ENCODE results near the gene PLA2G4B. TPM values are rescaled to one million over a fixed set of nuclear protein-coding genes. Genes with fewer than 3 reads are reported as not detected.
A peak's percentile ranks its signal among the peaks of the same experiment; 100 is the strongest.

The PLA2G4B gene
- total RNA-seq, 1 donor from 2014 or later: 3.4 TPM

DNA sequence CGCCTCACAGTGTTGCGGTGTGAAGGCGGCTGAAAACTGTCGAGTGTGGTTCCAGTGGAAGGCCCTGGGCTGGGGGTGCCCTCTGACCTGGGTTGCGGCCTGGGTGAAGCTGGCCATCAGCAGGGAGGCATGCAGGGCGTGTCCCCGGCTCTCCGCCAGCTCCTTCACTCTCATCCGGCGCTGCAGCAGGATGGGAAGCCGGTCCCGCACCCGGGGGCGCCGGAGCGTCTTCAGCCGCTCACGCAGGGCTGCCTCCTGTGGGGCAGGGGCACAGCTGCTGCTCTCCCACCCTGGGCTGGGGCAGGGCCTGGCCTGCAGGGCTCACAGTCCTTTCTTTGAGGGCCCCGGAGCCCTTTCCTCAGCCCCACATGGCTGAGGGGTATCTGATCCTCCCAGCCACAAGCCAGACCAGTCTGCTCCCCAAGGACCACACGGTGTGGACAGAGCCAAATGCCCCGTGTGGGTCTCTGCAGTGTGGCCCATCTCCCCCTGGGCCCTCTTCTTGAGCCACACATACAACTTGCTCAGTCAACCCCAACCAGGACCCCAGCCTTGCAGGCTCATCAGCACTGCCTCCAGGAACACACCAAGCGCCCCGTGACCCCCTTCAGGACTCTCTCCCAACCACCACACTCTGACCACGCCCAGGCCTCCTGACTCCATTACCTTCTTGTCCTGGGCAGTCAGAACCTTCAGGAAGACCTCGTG is 28.4 kb downstream of the PLA2G4B start:
- Histone ChIP-seq H3K36me3 (ENCODE audit: control insufficient read depth, insufficient read depth, low read length) (no peaks in the 10 kb centered on the region), H3K4me3 (ENCODE audit: low read depth, low read length) (no peak overlapping the region), H3K27me3 (ENCODE audit: control insufficient read depth, insufficient read depth, low read length) (peaks cover under 1% of the 10 kb centered on the region)
- DNase-seq (ENCODE audit: low read depth): no peak
- TF ChIP-seq, protein P1, sequence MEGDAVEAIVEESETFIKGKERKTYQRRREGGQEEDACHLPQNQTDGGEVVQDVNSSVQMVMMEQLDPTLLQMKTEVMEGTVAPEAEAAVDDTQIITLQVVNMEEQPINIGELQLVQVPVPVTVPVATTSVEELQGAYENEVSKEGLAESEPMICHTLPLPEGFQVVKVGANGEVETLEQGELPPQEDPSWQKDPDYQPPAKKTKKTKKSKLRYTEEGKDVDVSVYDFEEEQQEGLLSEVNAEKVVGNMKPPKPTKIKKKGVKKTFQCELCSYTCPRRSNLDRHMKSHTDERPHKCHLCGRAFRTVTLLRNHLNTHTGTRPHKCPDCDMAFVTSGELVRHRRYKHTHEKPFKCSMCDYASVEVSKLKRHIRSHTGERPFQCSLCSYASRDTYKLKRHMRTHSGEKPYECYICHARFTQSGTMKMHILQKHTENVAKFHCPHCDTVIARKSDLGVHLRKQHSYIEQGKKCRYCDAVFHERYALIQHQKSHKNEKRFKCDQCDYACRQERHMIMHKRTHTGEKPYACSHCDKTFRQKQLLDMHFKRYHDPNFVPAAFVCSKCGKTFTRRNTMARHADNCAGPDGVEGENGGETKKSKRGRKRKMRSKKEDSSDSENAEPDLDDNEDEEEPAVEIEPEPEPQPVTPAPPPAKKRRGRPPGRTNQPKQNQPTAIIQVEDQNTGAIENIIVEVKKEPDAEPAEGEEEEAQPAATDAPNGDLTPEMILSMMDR (IDR thresholded peaks at IDR 0.05; ENCODE audit: insufficient read depth, low read length, poor library complexity, severe bottlenecking): no peak

DNA sequence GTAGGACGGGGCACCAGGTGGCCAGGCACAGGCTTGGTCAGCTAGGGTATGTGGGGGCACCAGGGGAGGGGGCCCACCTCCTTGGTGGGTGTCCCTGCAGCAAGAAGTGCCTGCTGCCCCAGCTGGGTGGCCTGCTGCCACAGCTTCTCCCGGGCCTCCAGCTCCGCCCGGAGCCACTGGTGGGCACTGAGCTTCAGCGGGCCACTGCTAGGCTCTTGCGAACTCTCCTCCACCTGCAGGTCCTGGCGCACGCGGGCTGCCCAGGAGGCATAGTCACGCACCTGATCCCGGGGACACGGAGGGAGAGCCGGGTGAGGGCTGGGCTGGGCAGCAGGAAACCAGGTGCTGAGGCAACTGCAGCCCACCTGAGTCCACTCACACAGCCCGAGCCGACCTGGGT is 29.7 kb downstream of the PLA2G4B start:
- H3K36me3 ChIP-seq (ENCODE audit: control insufficient read depth, insufficient read depth, low read length): no peaks in the 10 kb centered on the region
- H3K27me3 ChIP-seq (ENCODE audit: control insufficient read depth, insufficient read depth, low read length): no peaks in the 10 kb centered on the region
- TF ChIP-seq, protein P1 (IDR thresholded peaks at IDR 0.05; ENCODE audit: insufficient read depth, low read length, poor library complexity, severe bottlenecking): no peak
- no peak overlapping the region for H3K4me3 ChIP-seq (ENCODE audit: low read depth, low read length)
- DNase-seq (ENCODE audit: low read depth): no peak

DNA sequence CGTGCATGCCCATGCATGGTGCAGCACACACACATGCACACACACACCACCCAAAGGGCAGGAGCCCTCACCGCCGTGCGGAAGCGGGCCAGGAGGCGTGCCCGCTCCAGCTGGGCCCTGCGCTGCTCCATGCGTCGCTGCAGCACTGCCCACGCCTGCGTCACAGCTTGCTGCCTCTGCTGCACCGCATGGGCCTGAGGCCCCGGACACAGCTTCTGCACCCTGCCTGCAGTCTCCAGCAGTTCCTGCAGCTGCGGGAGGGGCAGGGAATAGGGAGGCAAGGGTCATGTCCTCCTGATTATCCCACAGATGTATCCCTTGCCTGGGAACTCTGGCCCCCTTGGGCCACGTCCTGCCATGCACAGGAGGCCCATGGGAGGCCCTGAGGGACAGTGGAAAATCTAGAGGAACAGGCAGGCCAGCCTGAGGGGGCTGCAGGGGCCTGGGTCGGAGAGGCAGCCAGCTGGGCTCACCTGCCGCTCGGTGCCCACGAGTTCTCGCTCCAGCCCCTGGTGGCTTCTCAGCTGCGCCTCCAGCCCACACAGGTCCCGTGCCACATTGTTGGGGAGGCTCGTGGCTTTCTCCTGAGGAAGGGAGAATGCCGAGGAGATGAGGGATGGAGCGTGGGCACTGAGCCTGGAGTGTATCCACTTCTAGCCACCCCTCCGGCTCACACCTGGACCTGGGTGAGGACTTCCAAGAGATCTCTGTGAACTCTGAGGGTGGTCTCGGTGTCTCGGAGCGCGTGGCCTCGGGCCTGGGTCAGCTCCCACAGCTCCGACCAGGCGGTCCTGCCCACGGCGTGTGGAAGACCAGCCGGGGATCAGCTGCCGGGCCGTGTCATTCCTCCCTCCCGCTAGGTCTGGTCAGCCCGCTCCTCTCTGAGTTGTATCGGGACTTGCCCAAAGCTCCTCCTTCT is 31.4 kb downstream of the PLA2G4B start:
- Histone ChIP-seq H3K36me3 (ENCODE audit: control insufficient read depth, insufficient read depth, low read length) (no peaks in the 10 kb centered on the region), H3K27me3 (ENCODE audit: control insufficient read depth, insufficient read depth, low read length) (no peaks in the 10 kb centered on the region), H3K4me3 (ENCODE audit: low read depth, low read length) (no peak overlapping the region)
- DNase-seq (ENCODE audit: low read depth): no peak
- TF ChIP-seq, protein P1 (IDR thresholded peaks at IDR 0.05; ENCODE audit: insufficient read depth, low read length, poor library complexity, severe bottlenecking): no peak

DNA sequence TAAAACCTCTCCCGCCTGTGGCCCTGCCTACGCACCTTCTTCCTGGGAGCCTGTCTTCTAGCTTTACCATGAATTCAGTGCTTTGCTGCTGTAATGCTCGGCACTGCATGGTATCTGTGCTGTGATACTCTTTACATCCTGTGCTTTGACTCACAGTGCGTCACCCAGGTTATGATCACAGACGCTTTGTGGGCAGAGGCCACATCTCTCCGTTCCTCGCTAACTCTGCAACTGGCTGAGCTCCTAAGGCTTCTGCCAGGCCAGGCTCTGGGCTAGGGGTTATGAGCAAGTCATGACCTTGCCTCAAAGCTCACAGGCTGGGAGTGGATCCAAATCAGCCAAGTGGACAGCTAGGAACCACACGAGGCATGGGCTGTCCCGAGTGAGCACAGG is 32.0 kb downstream of the PLA2G4B start:
- TF ChIP-seq, protein P1 (IDR thresholded peaks at IDR 0.05; ENCODE audit: insufficient read depth, low read length, poor library complexity, severe bottlenecking): no peak
- H3K27me3 ChIP-seq (ENCODE audit: control insufficient read depth, insufficient read depth, low read length): no peaks in the 10 kb centered on the region
- H3K4me3 ChIP-seq (ENCODE audit: low read depth, low read length): no peak overlapping the region
- DNase-seq (ENCODE audit: low read depth): peak; percentile 26
- no peaks in the 10 kb centered on the region for H3K36me3 ChIP-seq (ENCODE audit: control insufficient read depth, insufficient read depth, low read length)

DNA sequence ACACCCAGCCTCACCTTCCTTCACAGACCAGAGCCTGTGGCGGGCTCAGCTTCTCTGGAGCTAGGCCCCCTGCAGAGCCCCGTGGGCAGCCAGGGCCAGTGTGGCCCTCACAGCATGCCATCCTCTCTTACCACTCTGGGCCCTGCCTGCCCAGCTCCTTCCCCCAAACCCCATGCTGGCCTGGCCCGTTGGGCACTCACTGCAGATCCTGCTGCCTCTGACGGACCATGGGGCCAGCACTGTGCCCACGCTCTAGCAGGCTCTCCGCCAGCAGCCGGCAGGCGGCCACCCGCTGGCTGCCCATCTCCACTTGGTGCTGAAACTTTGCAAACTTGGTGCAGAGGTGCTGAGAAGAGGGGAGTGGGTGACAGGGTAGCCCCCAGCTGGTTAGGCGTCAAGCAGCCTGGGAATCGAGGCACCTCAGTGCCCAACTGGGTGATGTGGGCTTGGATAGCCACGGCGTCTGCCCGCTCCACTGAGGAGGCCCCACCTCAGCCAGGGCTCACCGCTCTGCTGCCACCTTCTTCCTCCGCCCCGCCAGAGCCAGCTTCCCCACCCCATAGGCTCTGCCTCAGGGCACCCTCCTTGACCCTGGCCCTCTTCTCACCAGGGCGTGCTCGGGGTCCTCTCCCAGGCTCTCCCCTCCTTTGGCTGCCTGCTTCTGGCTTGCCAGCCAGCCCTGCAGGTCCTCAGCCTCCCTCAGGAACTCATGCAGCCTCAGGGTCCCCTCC is 32.7 kb downstream of the PLA2G4B start:
- no peaks in the 10 kb centered on the region for H3K36me3 ChIP-seq (ENCODE audit: control insufficient read depth, insufficient read depth, low read length)
- DNase-seq (ENCODE audit: low read depth): no peak
- H3K27me3 ChIP-seq (ENCODE audit: control insufficient read depth, insufficient read depth, low read length): no peaks in the 10 kb centered on the region
- no peak overlapping the region for H3K4me3 ChIP-seq (ENCODE audit: low read depth, low read length)
- TF ChIP-seq, protein P1 (IDR thresholded peaks at IDR 0.05; ENCODE audit: insufficient read depth, low read length, poor library complexity, severe bottlenecking): no peak
